ENCODE data around the gene CYFIP1. TPM values are rescaled to one million over a fixed set of nuclear protein-coding genes. Genes with fewer than 3 reads are reported as not detected.

The CYFIP1 gene
- total and polyA plus RNA-seq, 2 of the 8 experiments (the other 6 are each of a cell fraction or from before 2014, with no cell fraction given), result 38.6 to 81.7 TPM

DNA sequence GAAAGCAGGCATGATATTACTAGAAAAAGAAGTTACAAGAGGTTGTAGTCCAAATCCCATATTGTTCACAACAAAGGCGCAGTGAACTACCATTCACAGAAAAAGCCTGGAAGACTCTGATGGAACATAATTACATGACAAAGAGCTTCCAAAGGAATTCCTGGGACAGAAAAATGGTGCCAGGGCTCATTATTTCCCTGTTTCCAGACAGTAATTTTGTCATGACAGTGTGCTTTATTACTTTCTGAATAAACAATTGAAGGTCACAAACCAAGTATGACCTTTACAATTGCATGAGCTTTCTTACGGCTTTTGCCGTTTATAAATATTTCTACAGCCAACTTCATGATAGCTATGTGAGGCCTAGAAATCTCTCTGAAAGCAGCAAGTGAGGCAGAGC, 61.0 kb downstream of the CYFIP1 start:
- ChIA-PET CTCF (ENCODE audit: partially characterized antibody) (no interaction called here), POLR2A (ENCODE audit: partially characterized antibody) (no interaction called here)
- Histone ChIP-seq H3K4me1 (replicated peaks in 1 of 4; ENCODE audit: control insufficient read depth in 3 of 4, insufficient read depth in 4 of 4, low read length in 3 of 4) (no peaks in the 10 kb centered on the region), H3K14ac (ENCODE audit: insufficient read length) (no peak overlapping the region), H4K91ac (replicated peaks; ENCODE audit: insufficient read length, low read length) (no peak overlapping the region), H3K56ac (replicated peaks; ENCODE audit: insufficient read length, low read depth, low read length) (no peak overlapping the region), H3K23me2 (ENCODE audit: low read depth, low read length) (no peaks in the 10 kb centered on the region), H4K20me1 (replicated peaks in 1 of 2; ENCODE audit: control insufficient read depth in 1 of 2, insufficient read depth in 2 of 2, low read length in 2 of 2) (peaks cover 0 to 5% of the 10 kb centered on the region in 2 experiments), H2BK120ac (replicated peaks; ENCODE audit: low read depth, low read length) (no peak overlapping the region), H2BK12ac (ENCODE audit: low read depth, low read length) (no peak overlapping the region), H3K79me2 (ENCODE audit: control insufficient read depth in 1 of 2, insufficient read depth in 2 of 2, low read length in 2 of 2) (no peaks in the 10 kb centered on the region), H3K4me2 (ENCODE audit: insufficient read depth in 1 of 2, low read depth in 2 of 2, low read length in 2 of 2) (no peak overlapping the region), H3K23ac (ENCODE audit: insufficient read length) (no peak overlapping the region), H3K27me3 (replicated peaks in 1 of 4; ENCODE audit: control insufficient read depth in 3 of 4, extremely low read depth in 1 of 4, insufficient read depth in 3 of 4, low read length in 3 of 4) (no peaks in the 10 kb centered on the region), H3K36me3 (ENCODE audit: control insufficient read depth in 2 of 4, insufficient read depth in 4 of 4, low read length in 3 of 4) (peaks cover 0 to 4% (median 0%) of the 10 kb centered on the region in 4 experiments; a peak in 2 of 8 replicates), H3K4ac (replicated peaks; ENCODE audit: insufficient read length, low read depth, low read length) (no peak overlapping the region), H3K9me3 (ENCODE audit: insufficient read depth in 2 of 2, low read depth in 1 of 2, low read length in 1 of 2) (no peaks in the 10 kb centered on the region), H3K18ac (ENCODE audit: extremely low read depth, low read length) (no peak overlapping the region), H2BK20ac (ENCODE audit: low read length) (no peak overlapping the region), H3K9ac (replicated peaks in 1 of 4; ENCODE audit: extremely low read depth in 1 of 4, low read depth in 3 of 4, low read length in 3 of 4) (no peak overlapping the region), H2AFZ (ENCODE audit: low read length) (no peak overlapping the region), H2AK5ac (ENCODE audit: low read depth, low read length) (no peak overlapping the region), H3K4me3 (ENCODE audit: extremely low read depth in 1 of 4, insufficient read depth in 2 of 4, low read depth in 3 of 4, low read length in 4 of 4) (no peak overlapping the region), H3K79me1 (ENCODE audit: low read depth, low read length) (no peaks in the 10 kb centered on the region), H2BK15ac (ENCODE audit: low read length) (no peak overlapping the region), H4K8ac (ENCODE audit: extremely low read depth, insufficient read depth, low read length) (no peak overlapping the region), H2BK5ac (ENCODE audit: low read depth, low read length) (no peak overlapping the region), H3K27ac (ENCODE audit: low read depth, low read length) (no peak overlapping the region), H4K5ac (ENCODE audit: insufficient read length, low read depth, low read length) (no peak overlapping the region)
- no peak for FAIRE-seq
- 63% methylated on average over 3 of the region's 3 CpGs; no CpG with 5 or more reads in 1 of the 2 experiments for WGBS, 2 experiments (ENCODE audit: extremely low coverage in 1 of 2, insufficient coverage in 1 of 2, insufficient read length in 1 of 2, insufficient replicate concordance in 2 of 2, low coverage in 1 of 2, low lambda C conversion rate in 2 of 2, missing lambda C conversion rate in 1 of 2)
- TF ChIP-seq RAD21 (IDR thresholded peaks at IDR 0.05 in 1 of 2, conservative IDR thresholded peaks at IDR 0.05 in 1 of 2; ENCODE audit: low read depth in 2 of 2, low read length in 2 of 2), result no peak
- no peak for TF ChIP-seq CBX5 (IDR thresholded peaks at IDR 0.05; ENCODE audit: low read depth, low read length)
- no peak for TF ChIP-seq TAF7 (optimal IDR thresholded peaks at IDR 0.05; ENCODE audit: borderline replicate concordance, low read depth, low read length)
- TF ChIP-seq EZH2 (IDR thresholded peaks at IDR 0.05; ENCODE audit: low read depth, low read length, severe bottlenecking), result no peak
- TF ChIP-seq JUN (IDR thresholded peaks at IDR 0.05; ENCODE audit: low read depth, low read length), result no peak
- DNase-seq (ENCODE audit: low read depth in 1 of 2, low spot score in 2 of 2), result no peak

All from H1 (cell line).